Caco-2 (cell line): ENCODE data around the gene DSG4. TPM values are rescaled to one million over a fixed set of nuclear protein-coding genes. Genes with fewer than 3 reads are reported as not detected.

ENCODE experiments used
- BruUV-seq: library from RNA; stranded (reverse); fragments of 400-500 nt; replicated peaks from 2 replicates; lab custom pipeline; 2021; lab: Mats Ljungman, UMichigan
- CTCF ChIA-PET: fragments of 300-600 bp; sonication (Branson Sonifier 250); formaldehyde crosslinking; loops from one replicate; lab custom pipeline; 2022; ENCODE audit warnings: antibody characterized with exemption; lab: Charles Lee
- POLR2A ChIA-PET: fragments of 300-600 bp; sonication (Branson Sonifier 250); formaldehyde crosslinking; loops from one replicate; lab custom pipeline; 2022; ENCODE audit warnings: antibody characterized with exemption; lab: Charles Lee
- DNase-seq, 2 experiments: peaks; one replicate each; pipeline versions ENCODE4 v3.0.0 to v3.0.0-alpha.2; 2020 to 2022
- H3K27me3 ChIP-seq: replicated peaks from 2 replicates; pipeline ENCODE4 v1.6.0; 2011; ENCODE audit warnings: low read length; ENCODE audit not compliant: control insufficient read depth, insufficient read depth
- H3K36me3 ChIP-seq: 2 replicates; pipeline ENCODE4 v1.5.1; 2011; ENCODE audit warnings: low read length; ENCODE audit not compliant: control insufficient read depth, insufficient read depth
- H3K4me1 ChIP-seq: fragments of 250-450 bp; sonication (Bioruptor Pico); 2 replicates; pipeline ENCODE4 v1.5.1; 2020; ENCODE audit warnings: mild to moderate bottlenecking
- H3K4me3 ChIP-seq: 2 replicates; pipeline ENCODE4 v1.5.1; 2011; ENCODE audit warnings: low read depth, mild to moderate bottlenecking, control low read depth, low read length
- H3K9me3 ChIP-seq: fragments of 250-450 bp; sonication (Bioruptor Pico); 2 replicates; pipeline ENCODE4 v1.5.1; 2020; ENCODE audit warnings: mild to moderate bottlenecking, moderate library complexity
- H3K27ac Mint-ChIP-seq: one replicate; pipeline ENCODE4 v1.8.0; 2022; ENCODE audit warnings: mixed read lengths; ENCODE audit not compliant: unreplicated experiment
- H3K27me3 Mint-ChIP-seq: one replicate; pipeline ENCODE4 v1.8.0; 2022; ENCODE audit warnings: mixed read lengths; ENCODE audit not compliant: insufficient read depth, unreplicated experiment
- H3K36me3 Mint-ChIP-seq: one replicate; pipeline ENCODE4 v1.8.0; 2022; ENCODE audit warnings: mild to moderate bottlenecking, mixed read lengths; ENCODE audit not compliant: insufficient read depth, unreplicated experiment
- H3K4me1 Mint-ChIP-seq: one replicate; pipeline ENCODE4 v1.8.0; 2022; ENCODE audit warnings: low read depth, mixed read lengths; ENCODE audit not compliant: unreplicated experiment
- H3K4me3 Mint-ChIP-seq: one replicate; pipeline ENCODE4 v1.8.0; 2022; ENCODE audit warnings: mild to moderate bottlenecking, moderate library complexity, mixed read lengths; ENCODE audit not compliant: unreplicated experiment
- H3K9me3 Mint-ChIP-seq: one replicate; pipeline ENCODE4 v1.8.0; 2022; ENCODE audit warnings: mixed read lengths; ENCODE audit not compliant: unreplicated experiment
- CTCF ChIP-seq, 2 experiments: fragments of 200-600 bp in 1 of 2; IDR thresholded peaks; 1 replicate in 1 of 2; 2 replicates in 1 of 2; pipeline versions ENCODE4 v1.5.1 to v1.8.0; 2011 to 2022; ENCODE audit warnings: antibody characterized with exemption in 1 of 2, control low read depth in 1 of 2, inconsistent platforms in 1 of 2, low read depth in 1 of 2, low read length in 1 of 2, mild to moderate bottlenecking in 1 of 2, moderate library complexity in 1 of 2; ENCODE audit not compliant: insufficient read depth in 1 of 2, severe bottlenecking in 1 of 2, unreplicated experiment in 1 of 2
- intact Hi-C: fragments of 100-400 bp; cut with micrococcal nuclease; formaldehyde crosslinking; loops from one replicate; pipeline ENCODE4 v1.10.0; 2022; ENCODE audit not compliant: unreplicated experiment
- total RNA-seq: library from RNA; stranded (reverse); gene quantifications from 2 replicates; pipeline ENCODE4 v1.2.3, GENCODE V29; 2022

Gene DSG4
- total RNA-seq, 1 experiment from 2014 or later: not detected

- no TSS peak for BruUV-seq
Observed at GRCh38 chr18:31444142-31444541, 67.6 kb downstream of the DSG4 start.

GRCh38 chr18:31445908-31446307, 69.3 kb downstream of the DSG4 start:
- no peaks in the 10 kb centered on the region for H3K36me3 ChIP-seq
- intact Hi-C loops: no loop called here
- Mint-ChIP-seq H3K27me3 (no peaks in the 10 kb centered on the region), H3K36me3 (no peaks in the 10 kb centered on the region), H3K4me1 (no peaks in the 10 kb centered on the region), H3K4me3 (no peak overlapping the region), H3K9me3 (no peaks in the 10 kb centered on the region), H3K27ac (no peak overlapping the region)
- no peaks in the 10 kb centered on the region for H3K27me3 ChIP-seq
- H3K4me1 ChIP-seq: no peaks in the 10 kb centered on the region
- DNase-seq: no peak
- ChIA-PET CTCF (no interaction called here), POLR2A (no interaction called here)
- no peaks in the 10 kb centered on the region for H3K9me3 ChIP-seq
- BruUV-seq: no TSS peak
- no peak overlapping the region for H3K4me3 ChIP-seq
- TF ChIP-seq CTCF (IDR thresholded peaks at IDR 0.05; ENCODE audit: insufficient read depth in 1 of 2, low read depth in 1 of 2, low read length in 1 of 2, severe bottlenecking in 1 of 2, unreplicated experiment in 1 of 2): no peak

More at GRCh38 chr18:31444142-31444541, 67.6 kb downstream of the DSG4 start:
- ChIA-PET POLR2A (no interaction called here), CTCF (no interaction called here)
- no peak for DNase-seq
- Histone ChIP-seq H3K36me3 (no peaks in the 10 kb centered on the region), H3K4me3 (no peak overlapping the region), H3K4me1 (no peaks in the 10 kb centered on the region), H3K27me3 (no peaks in the 10 kb centered on the region), H3K9me3 (no peaks in the 10 kb centered on the region)
- H3K27me3 Mint-ChIP-seq: no peaks in the 10 kb centered on the region
- H3K27ac Mint-ChIP-seq: no peak overlapping the region
- H3K4me1 Mint-ChIP-seq: no peaks in the 10 kb centered on the region
- TF ChIP-seq CTCF (IDR thresholded peaks at IDR 0.05; ENCODE audit: insufficient read depth in 1 of 2, low read depth in 1 of 2, low read length in 1 of 2, severe bottlenecking in 1 of 2, unreplicated experiment in 1 of 2): no peak
- no peak overlapping the region for H3K4me3 Mint-ChIP-seq
- no peaks in the 10 kb centered on the region for H3K9me3 Mint-ChIP-seq
- intact Hi-C loops: no loop called here
- no peaks in the 10 kb centered on the region for H3K36me3 Mint-ChIP-seq

GRCh38 chr18:31446854-31447253, 70.3 kb downstream of the DSG4 start:
- ChIA-PET POLR2A (no interaction called here), CTCF (no interaction called here)
- Histone ChIP-seq H3K36me3 (no peaks in the 10 kb centered on the region), H3K9me3 (no peaks in the 10 kb centered on the region), H3K4me1 (no peaks in the 10 kb centered on the region), H3K4me3 (no peak overlapping the region), H3K27me3 (no peaks in the 10 kb centered on the region)
- Mint-ChIP-seq H3K4me1 (no peaks in the 10 kb centered on the region), H3K4me3 (no peak overlapping the region), H3K27me3 (no peaks in the 10 kb centered on the region), H3K36me3 (no peaks in the 10 kb centered on the region), H3K9me3 (no peaks in the 10 kb centered on the region), H3K27ac (no peak overlapping the region)
- no peak for TF ChIP-seq CTCF (IDR thresholded peaks at IDR 0.05; ENCODE audit: insufficient read depth in 1 of 2, low read depth in 1 of 2, low read length in 1 of 2, severe bottlenecking in 1 of 2, unreplicated experiment in 1 of 2)
- DNase-seq: no peak
- intact Hi-C loops: no loop called here
- BruUV-seq: no TSS peak
